ENCODE results near the gene RIPK1.

RIPK1 gene

GRCh38 chr6:3118353-3119039, 50.2 kb downstream of the RIPK1 start, which contains the start of gene BPHL:
Gene BPHL (plus strand): TSS chr6:3118711. CDS start chr6:3118741, 30 bp downstream.
- DNase-seq (ENCODE audit: low read depth) = peak; percentile 95
- no peak for TF ChIP-seq CTCF (conservative IDR thresholded peaks at IDR 0.05; ENCODE audit: low read depth, low read length)
- peak within 1 kb of the TSS; percentile 95 for H3K4me3 ChIP-seq (ENCODE audit: low read depth, low read length)

- peak; percentile 50 for DNase-seq (ENCODE audit: low read depth)
- no peak for TF ChIP-seq CTCF (conservative IDR thresholded peaks at IDR 0.05; ENCODE audit: low read depth, low read length)
- H3K4me3 ChIP-seq (ENCODE audit: low read depth, low read length) = peak overlapping the region; percentile 95
Measured at GRCh38 chr6:3119040-3119723, 50.9 kb downstream of the RIPK1 start.

- H3K4me3 ChIP-seq (ENCODE audit: low read depth, low read length) = no peak overlapping the region
- TF ChIP-seq CTCF (conservative IDR thresholded peaks at IDR 0.05; ENCODE audit: low read depth, low read length) = no peak
- DNase-seq (ENCODE audit: low read depth) = no peak
Measured at GRCh38 chr6:3120765-3121089, 52.4 kb downstream of the RIPK1 start.

GRCh38 chr6:3122823-3123182, 54.5 kb downstream of the RIPK1 start:
- H3K4me3 ChIP-seq (ENCODE audit: low read depth, low read length) = no peak overlapping the region
- DNase-seq (ENCODE audit: low read depth) = no peak
- TF ChIP-seq CTCF (conservative IDR thresholded peaks at IDR 0.05; ENCODE audit: low read depth, low read length) = no peak

GRCh38 chr6:3124667-3125066, 56.4 kb downstream of the RIPK1 start:
- TF ChIP-seq CTCF (conservative IDR thresholded peaks at IDR 0.05; ENCODE audit: low read depth, low read length) = no peak
- H3K4me3 ChIP-seq (ENCODE audit: low read depth, low read length) = no peak overlapping the region
- DNase-seq (ENCODE audit: low read depth) = no peak

GRCh38 chr6:3125815-3126214, 57.5 kb downstream of the RIPK1 start:
- no peak for DNase-seq (ENCODE audit: low read depth)

More at GRCh38 chr6:3125815-3126214, 57.5 kb downstream of the RIPK1 start:
- H3K4me3 ChIP-seq (ENCODE audit: low read depth, low read length) = no peak overlapping the region
- no peak for TF ChIP-seq CTCF (conservative IDR thresholded peaks at IDR 0.05; ENCODE audit: low read depth, low read length)
